ES-I3 (cell line): ENCODE results near the gene MTSS2.
"Not testable (repeated sequence)": the region's sequence is repeated elsewhere in the genome, so short reads cannot be mapped to it uniquely, and the experiment has no call there.

Experiments
- H3K36me3 ChIP-seq: 2 replicates; pipeline ENCODE4 v1.6.1; 2013; ENCODE audit warnings: mild to moderate bottlenecking, low read length, control low read depth, moderate library complexity; ENCODE audit not compliant: insufficient read depth
- H3K4me1 ChIP-seq: 2 replicates; pipeline ENCODE4 v1.6.1; 2013; ENCODE audit warnings: mild to moderate bottlenecking, control low read depth, low read length; ENCODE audit not compliant: insufficient read depth
- H3K9ac ChIP-seq: 2 replicates; pipeline ENCODE4 v1.6.1; 2013; ENCODE audit warnings: low read depth, mild to moderate bottlenecking, low read length, moderate library complexity
- H3K9me3 ChIP-seq: 2 replicates; pipeline ENCODE4 v1.6.1; 2013; ENCODE audit warnings: mild to moderate bottlenecking, low read length, moderate library complexity; ENCODE audit not compliant: control insufficient read depth, insufficient read depth

Gene MTSS2

DNA sequence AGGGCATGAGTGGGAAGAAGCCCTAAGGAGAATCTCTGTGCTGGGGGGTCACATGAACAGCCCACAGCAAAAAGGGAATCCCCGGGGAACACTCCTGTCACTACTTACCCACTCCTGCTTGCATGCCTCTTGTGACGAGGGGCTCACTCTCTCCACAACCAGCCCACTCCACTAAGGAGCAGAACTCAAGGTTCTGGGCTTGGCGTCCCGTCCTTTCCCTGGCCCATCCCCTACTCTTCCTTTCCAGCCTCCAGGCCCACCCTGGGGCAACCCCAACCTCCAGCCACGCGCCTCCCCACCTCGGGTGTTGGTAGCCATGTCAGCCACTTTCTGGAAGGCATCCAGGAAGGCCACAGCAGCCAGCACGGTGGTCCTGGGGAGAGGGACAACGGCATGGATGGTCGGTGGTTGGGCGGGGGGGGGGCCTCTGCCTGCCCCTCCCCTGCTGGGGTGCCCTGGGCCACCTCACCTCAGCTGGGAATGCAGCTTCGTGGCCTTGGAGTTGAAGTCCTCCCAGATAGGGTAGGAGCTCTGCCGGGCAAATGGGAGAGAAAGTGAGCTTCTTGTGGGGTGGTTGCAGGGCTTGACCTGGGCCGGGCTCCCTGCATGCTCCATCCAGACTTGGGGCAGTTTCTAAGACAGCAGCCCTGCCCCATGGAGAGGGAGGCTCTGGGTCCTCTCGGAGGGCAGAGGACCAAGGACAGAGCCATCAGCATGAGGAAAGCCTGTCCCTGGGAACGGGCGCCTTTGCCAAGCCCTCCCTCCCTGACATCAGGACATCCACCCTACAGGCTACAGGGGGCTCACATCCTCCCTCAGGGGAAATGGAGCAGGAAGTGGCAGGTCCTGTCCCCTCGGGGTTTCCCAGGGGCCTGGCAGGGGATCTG is 5.1 kb downstream of the MTSS2 start:
- Histone ChIP-seq H3K36me3 (no peaks in the 10 kb centered on the region), H3K9ac (no peak overlapping the region)

DNA sequence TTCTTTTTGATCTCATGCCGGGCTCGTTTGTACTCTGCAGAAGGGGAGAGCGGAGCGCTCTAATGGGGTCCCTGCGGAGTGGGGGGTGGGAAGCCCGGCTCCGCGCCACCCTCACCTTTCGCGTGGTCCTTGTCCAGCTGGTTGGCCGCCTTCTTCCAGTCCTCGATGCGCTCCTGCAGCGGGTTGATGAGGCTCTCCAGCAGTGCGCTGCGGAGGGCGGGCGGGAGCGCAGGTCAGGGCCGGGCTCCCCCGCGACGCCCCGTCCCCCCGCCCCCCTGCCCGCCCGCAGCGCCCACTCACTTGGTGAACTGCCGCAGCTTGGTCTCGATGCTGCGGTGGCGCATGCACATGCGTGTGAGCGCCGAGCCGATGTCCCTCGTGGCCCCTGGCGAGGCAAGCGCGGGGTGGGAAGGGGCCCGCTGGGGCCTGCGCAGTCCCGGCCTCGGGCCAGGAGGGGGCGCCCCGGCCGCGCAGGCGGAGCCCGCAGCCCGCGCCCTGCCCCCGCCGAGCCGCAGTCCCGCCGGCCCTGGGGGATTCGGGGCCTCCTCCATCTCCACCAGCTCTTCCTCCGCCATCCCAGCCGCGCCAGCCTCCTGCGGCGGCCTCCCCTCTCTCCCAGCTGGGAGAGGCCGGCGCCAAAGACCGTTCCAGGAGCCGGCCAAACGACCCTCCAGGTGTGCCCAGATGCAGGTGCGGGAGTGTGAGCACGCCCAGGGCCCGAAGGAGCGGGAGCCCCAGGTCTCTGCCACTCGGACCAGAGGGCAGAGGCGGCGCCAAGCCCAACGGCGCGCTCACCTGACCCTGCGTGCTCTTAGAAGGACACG is 6.0 kb downstream of the MTSS2 start:
- no peaks in the 10 kb centered on the region for H3K36me3 ChIP-seq
- H3K9ac ChIP-seq, result no peak overlapping the region

More for the DNA sequence above, 5.1 kb downstream of the MTSS2 start:
- no peaks in the 10 kb centered on the region for H3K9me3 ChIP-seq
- H3K4me1 ChIP-seq, result peaks cover 10% of the 10 kb centered on the region; the same call in 1 of the 2 replicates

DNA sequence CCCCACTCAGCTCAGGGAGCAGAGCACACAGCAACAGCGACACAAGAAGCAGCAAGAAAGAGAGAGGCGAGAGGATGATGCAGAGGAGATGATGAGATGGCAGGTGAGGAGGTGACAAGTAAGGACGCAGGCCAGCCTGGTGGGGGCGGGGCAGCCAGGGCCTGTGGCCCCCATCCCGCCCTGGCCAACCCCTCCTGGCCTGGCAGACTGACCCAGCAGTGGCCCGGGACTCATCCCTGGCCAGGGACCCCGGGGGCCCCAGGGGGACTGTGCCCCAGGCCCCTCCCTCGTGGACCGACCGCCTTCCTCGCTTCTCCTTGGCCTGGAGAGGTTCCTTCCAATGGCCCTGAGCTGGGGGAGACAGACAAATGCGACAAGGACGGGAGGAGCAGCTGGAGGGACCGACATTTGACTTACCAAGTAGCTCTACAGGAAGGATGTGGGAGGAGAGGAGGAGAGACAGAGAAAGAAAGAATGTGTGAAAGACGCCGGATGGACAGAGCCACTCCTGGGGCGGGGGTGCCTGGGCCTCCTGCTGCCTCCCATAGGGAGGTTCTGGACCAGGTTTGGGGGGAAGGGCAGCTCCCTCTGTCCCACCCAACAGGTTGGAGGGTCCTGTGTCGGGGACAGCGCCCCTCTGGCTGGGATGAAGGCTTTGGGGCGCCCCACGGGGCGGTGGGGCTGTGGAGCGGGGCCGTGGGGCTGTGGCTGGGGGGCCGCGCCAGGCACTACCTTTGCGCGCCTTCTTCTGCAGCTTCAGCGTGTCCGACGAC is 6.8 kb downstream of the MTSS2 start:
- Histone ChIP-seq H3K9me3 (no peaks in the 10 kb centered on the region), H3K36me3 (no peaks in the 10 kb centered on the region), H3K9ac (no peak overlapping the region), H3K4me1 (peaks cover 5% of the 10 kb centered on the region; the same call in 1 of the 2 replicates)

More for the DNA sequence above, 6.0 kb downstream of the MTSS2 start:
- Histone ChIP-seq H3K4me1 (peaks cover 10% of the 10 kb centered on the region; the same call in 1 of the 2 replicates), H3K9me3 (no peaks in the 10 kb centered on the region)

DNA sequence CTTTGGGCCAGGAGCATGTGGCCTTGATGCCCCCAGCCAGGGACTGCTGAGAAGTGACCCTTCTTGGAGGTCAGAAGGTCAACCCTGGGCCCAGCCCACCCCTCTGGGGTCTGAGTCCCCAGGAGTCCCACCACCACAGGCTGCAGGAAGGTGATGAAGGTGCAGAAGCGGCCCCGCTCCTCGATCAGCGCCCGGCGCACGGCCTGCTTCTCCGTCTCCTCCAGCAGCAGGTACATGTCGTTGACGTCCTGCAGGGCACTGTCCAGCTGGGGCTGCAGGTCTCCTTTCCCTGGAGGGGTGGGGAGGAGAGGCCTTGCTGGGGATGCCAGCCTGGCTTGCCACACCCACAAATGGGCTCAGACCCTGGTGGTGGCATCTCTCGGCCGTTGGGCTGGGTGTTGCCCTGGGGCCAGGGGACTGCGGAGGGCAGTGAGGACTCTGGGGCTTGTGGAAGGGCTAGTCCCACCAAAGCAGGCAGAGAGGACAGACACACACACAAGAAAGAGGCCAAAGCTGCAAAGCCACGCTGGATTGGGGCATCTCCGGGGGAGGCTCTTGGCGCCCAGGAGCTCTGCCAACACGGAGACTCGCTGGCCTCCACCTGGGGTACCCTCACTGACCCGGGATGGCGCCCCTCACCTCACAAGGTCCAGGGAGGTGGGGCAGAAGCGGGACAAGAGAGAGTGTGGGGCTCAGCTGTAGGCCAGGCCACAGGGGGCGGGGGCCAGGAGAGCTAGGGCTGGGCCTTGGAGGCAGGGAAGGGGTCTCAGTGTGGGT is 7.5 kb downstream of the MTSS2 start:
- Histone ChIP-seq H3K4me1 (peaks cover 5% of the 10 kb centered on the region; the same call in 1 of the 2 replicates), H3K36me3 (no peaks in the 10 kb centered on the region), H3K9me3 (no peaks in the 10 kb centered on the region), H3K9ac (no peak overlapping the region)

DNA sequence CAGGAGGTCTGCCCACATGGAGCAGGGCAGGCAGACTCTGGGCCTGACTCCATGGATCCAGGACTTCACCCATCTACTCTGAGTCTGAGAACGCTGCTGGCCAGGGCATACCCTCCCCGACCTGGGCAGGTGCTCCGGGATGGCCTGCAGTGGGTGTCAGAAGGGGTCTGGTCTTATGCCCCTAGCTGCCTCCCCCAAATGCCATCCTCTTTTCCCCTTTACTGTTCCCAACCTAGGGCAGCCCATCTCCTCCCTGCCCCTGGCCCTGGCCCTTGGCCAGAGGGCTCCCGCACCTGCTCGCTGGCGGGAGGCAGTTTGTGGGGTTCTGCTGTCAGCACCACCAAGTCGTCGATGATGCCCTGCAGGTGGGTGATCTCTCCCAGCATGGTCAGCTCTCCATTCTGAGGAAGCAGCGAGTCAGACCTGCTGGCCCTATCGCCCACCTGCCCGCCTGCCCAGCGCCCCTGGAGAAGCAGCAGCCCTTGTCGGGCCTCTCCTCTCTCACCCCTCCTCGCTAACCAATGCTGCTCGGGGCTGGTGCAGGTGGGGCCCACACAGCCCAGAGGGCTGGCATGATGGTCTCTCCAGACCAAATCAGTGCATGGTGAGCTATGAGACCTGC is 8.2 kb downstream of the MTSS2 start:
- Histone ChIP-seq H3K36me3 (no peaks in the 10 kb centered on the region; the same call in 1 of the 2 replicates), H3K9ac (no peak overlapping the region), H3K4me1 (peaks cover 5% of the 10 kb centered on the region; the same call in 1 of the 2 replicates), H3K9me3 (no peaks in the 10 kb centered on the region)

DNA sequence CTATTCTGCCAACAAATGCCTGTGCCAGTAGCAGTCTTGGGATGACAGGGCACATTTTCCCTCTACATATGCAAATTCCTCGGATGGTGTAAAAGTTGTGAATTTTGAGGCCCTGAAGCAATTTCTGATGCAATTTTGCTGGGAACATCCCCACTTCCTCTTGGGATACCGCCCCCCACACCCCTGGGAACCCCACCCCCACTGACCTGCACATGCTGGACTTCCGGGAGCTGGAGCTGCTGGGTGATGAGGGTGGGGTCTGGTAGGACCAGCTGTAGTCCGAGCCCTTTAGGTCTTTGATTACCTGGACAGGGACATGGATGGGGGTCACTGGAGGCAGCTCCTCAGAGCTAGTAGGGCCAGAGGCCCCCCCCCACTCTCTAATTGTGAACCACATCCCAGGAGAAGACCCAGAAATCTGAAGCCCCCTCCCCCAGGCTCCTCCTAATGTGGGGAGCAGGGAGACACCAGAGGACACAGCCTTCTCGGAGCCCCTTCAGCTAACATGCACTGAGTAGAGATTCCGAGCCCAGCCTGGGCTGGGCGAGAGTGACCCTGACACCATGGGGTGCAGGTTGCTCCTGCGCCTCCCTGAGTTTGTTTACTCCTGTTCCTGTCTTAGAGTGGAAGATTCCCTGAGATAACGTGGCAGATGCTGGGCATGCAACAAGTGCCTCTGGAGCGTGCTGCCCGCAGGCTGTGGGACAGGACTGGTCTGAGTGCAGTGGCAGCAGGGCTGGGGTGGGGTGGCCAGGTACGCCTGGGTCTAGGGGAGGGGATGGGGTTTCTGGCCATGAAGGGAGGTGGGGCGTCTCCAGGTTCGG is 9.0 kb downstream of the MTSS2 start:
- H3K9me3 ChIP-seq, result no peaks in the 10 kb centered on the region
- H3K9ac ChIP-seq, result no peak overlapping the region
- peaks cover 5% of the 10 kb centered on the region; the same call in 1 of the 2 replicates for H3K4me1 ChIP-seq
- H3K36me3 ChIP-seq, result no peaks in the 10 kb centered on the region; the same call in 1 of the 2 replicates

DNA sequence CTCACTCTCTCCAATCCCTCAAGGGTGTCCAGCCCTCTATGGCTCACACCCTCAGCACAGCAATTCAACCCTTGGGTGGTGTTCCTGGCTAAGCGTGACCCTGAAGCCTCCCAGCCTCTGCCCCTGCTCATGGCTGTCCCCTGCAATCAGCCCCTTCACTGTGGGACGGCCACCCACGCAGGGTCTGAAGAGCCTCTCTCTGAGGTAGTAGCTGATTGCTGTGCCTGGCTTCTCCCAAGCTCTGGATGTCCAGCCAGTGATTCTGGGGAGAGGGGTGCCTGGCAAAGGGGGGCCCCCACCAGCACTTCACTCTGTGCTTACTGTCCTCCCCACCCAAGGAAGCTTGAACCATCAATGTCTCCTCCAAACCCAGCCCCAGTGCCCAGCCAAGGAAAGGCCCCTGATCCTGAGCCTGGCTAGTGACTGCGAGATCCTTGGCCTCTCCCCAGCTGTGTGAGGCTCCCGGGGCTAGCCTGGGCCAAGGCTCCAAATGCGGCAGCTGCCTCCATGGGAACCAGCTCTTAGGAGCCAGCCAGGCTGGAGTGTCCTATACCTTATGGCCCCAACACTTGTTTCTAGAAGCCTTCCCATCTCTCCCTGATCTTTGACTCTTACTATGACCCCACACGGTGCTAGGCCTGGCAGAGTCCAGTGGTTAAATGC is 9.9 kb downstream of the MTSS2 start:
- no peaks in the 10 kb centered on the region; the same call in 1 of the 2 replicates for H3K36me3 ChIP-seq
- H3K9me3 ChIP-seq, result no peaks in the 10 kb centered on the region
- peaks cover under 1% of the 10 kb centered on the region; the same call in 1 of the 2 replicates for H3K4me1 ChIP-seq
- no peak overlapping the region for H3K9ac ChIP-seq

DNA sequence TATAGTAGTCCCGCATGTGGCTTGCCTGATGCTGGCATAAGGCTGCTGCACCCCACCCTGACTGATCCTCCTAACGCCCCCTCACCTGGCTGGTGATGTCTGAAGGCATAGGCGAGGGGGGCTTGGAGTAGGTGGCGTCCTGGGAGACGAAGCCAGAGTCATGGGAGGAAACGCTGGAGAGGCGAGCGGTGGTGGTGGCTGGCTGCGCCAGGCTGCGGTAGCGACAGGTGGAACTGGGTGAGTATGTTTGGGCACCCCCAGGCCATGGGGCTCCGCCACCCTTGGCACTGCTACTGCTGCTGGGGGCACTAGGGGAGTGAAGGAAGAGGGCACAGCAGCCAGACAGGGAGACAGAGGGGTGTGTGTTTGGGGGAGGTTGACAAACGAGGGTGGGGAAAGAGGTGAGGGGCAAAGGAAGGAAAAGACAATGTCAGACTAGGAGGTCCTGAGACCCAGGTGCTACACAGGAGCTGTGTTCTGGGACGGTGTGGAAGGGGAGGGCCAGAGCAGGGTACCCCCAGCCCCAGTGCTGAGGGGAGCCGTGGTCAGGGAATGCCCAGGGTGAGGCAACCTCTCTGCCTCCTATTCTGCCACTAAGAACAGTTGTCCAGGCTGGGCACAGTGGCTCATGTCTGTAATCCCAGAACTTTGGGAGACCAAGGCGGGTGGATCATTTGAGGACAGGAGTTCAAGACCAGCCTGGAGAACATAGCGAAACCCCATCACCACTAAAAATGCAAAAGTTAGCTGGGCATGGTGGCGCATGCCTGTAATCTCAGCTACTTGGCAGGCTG is 11.4 kb downstream of the MTSS2 start:
- no peaks in the 10 kb centered on the region for H3K4me1 ChIP-seq
- H3K9ac ChIP-seq, result no peak overlapping the region
- H3K9me3 ChIP-seq, result no peaks in the 10 kb centered on the region; the same call in 1 of the 2 replicates
- peaks cover 3% of the 10 kb centered on the region; the same call in 1 of the 2 replicates for H3K36me3 ChIP-seq

DNA sequence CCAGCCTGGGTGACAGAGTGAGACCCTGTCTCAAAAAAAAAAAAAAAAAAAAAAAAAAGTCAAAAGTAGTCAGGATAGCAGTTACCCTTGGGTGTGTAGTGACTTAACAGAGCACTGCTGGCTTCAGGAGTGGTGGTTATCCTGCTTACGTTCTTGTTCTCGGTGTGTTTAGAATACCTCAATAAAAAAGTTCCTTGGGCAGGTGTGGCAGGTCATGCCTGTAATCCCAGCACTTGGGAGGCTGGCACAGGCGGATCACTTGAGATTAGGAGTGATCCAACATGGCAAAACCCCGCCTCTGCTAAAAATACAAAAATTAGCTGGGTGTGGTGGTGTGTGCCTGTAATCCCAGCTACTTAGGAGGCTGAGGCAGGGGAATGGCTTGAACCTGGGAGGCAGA is 14.9 kb downstream of the MTSS2 start:
- not testable (repeated sequence) for H3K9me3 ChIP-seq, H3K9ac ChIP-seq, H3K4me1 ChIP-seq
- H3K36me3 ChIP-seq, result peaks cover 20% of the 10 kb centered on the region

DNA sequence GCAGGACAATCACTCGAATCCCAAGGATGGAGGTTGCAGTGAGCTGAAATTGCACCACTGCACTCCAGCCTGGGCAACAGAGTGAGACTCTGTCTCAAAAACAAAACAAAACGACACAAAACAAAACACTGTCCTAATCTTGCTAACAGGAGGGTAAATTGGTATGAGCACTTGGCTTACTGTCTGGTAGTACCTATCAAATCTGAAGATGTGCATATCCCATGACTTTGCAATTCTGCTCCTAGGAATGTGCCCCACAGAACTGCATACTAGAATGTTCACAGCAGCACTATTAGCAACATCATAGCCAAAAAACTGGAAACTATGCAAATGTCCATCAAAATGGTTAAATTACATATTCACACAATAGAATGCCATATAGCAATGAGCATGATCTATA is 15.7 kb downstream of the MTSS2 start:
- Histone ChIP-seq H3K4me1 (no peaks in the 10 kb centered on the region), H3K9ac (no peak overlapping the region), H3K9me3 (peaks cover 4% of the 10 kb centered on the region; the same call in 1 of the 2 replicates), H3K36me3 (peaks cover 20% of the 10 kb centered on the region)
